Effector memory CD8-positive, alpha-beta T cell (primary cell): Measurements from ENCODE around the gene HOXC9.
A peak's percentile ranks its signal among the peaks of the same experiment; 100 is the strongest.

Experiments
- ATAC-seq: fragments of 150-1000 bp; cut with Tn5 transposase; replicated peaks from 2 replicates; pipeline ENCODE4 v1.10.0; 2021; ENCODE audit warnings: mild to moderate bottlenecking, moderate library complexity
- DNase-seq, 3 experiments: peaks; one replicate each; pipeline ENCODE4 v3.0.0; 2021
- H3K27ac Mint-ChIP-seq, 2 donors: one replicate each; pipeline ENCODE4 v1.8.0; 2022; ENCODE audit warnings: mild to moderate bottlenecking in 2 of 2, mixed read lengths in 2 of 2, moderate library complexity in 2 of 2
- H3K27me3 Mint-ChIP-seq, 2 donors: one replicate each; pipeline ENCODE4 v1.8.0; 2022; ENCODE audit warnings: mixed read lengths in 2 of 2
- H3K36me3 Mint-ChIP-seq: one replicate; pipeline ENCODE4 v1.8.0; 2022; ENCODE audit warnings: mild to moderate bottlenecking, moderate library complexity, mixed read lengths; ENCODE audit not compliant: insufficient read depth
- H3K4me1 Mint-ChIP-seq, 2 donors: one replicate each; pipeline ENCODE4 v1.8.0; 2022; ENCODE audit warnings: low read depth in 2 of 2, mixed read lengths in 2 of 2
- H3K4me3 Mint-ChIP-seq, 2 donors: one replicate each; pipeline ENCODE4 v1.8.0; 2022; ENCODE audit warnings: mild to moderate bottlenecking in 2 of 2, mixed read lengths in 2 of 2, moderate library complexity in 2 of 2
- H3K9me3 Mint-ChIP-seq, 2 donors: one replicate each; pipeline ENCODE4 v1.8.0; 2022; ENCODE audit warnings: mixed read lengths in 2 of 2

HOXC9 gene

GRCh38 chr12:54052438-54053002 is 52.6 kb downstream of the HOXC9 start:
- Mint-ChIP-seq H3K9me3 (no peaks in the 10 kb centered on the region), H3K27ac (peak overlapping the region; percentile 78 to 93), H3K27me3 (peaks cover 37 to 87% of the 10 kb centered on the region in 2 donors), H3K4me3 (peak overlapping the region; percentile 70 to 82), H3K4me1 (peaks cover 19 to 27% of the 10 kb centered on the region in 2 donors), H3K36me3 (peaks cover 7% of the 10 kb centered on the region)
- ATAC-seq (no peak), DNase-seq (no peak)
